BLaER1 (cell line): Measurements from ENCODE around the gene SVIL.
"Not testable (repeated sequence)": the region's sequence is repeated elsewhere in the genome, so short reads cannot be mapped to it uniquely, and the experiment has no call there.

Source experiments
- H3K27ac ChIP-seq: shearing (Covaris generic); formaldehyde crosslinking; 2 replicates; pipeline ENCODE4 v1.8.1; 2022
- H3K27me3 ChIP-seq: shearing (Covaris generic); formaldehyde crosslinking; 2 replicates; pipeline ENCODE4 v1.8.1; 2022
- H3K36me3 ChIP-seq: shearing (Covaris generic); formaldehyde crosslinking; 2 replicates; pipeline ENCODE4 v1.8.1; 2022
- H3K4me1 ChIP-seq: shearing (Covaris generic); formaldehyde crosslinking; 2 replicates; pipeline ENCODE4 v1.8.1; 2022
- H3K4me2 ChIP-seq: shearing (Covaris generic); formaldehyde crosslinking; 2 replicates; pipeline ENCODE4 v1.8.1; 2022
- H3K4me3 ChIP-seq: shearing (Covaris generic); formaldehyde crosslinking; 2 replicates; pipeline ENCODE4 v1.8.1; 2022
- H3K9ac ChIP-seq: shearing (Covaris generic); formaldehyde crosslinking; 2 replicates; pipeline ENCODE4 v1.8.1; 2022
- H3K9me3 ChIP-seq: shearing (Covaris generic); formaldehyde crosslinking; 2 replicates; pipeline ENCODE4 v1.8.1; 2022
- H4K20me1 ChIP-seq: shearing (Covaris generic); formaldehyde crosslinking; 2 replicates; pipeline ENCODE4 v1.8.1; 2022
- Cebpa-rat ChIP-seq: shearing (Covaris generic); IDR thresholded peaks from 2 replicates; pipeline ENCODE4 v1.8.1; 2022

The SVIL gene

DNA sequence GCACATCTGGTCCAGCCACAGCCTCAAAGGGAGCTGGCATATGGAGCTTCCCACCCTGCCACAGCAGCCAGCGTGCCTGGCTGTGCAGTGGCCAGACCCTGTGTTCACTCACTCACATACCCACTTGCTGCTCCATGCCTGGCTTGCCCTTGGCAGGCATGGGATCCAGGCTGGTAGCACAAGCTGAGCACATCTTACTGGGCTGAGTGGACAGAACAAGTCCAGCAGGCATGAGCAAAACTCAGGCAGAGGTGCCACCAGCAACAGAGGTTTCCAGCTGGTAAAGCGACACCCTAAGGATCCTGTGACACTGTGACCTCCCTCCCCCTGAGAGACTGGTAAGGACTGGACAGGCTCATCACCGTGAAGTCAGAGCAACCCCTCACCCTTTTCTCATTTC, 25.1 kb downstream of the SVIL start:
- H3K9me3 ChIP-seq: peaks cover 53% of the 10 kb centered on the region
- H3K4me1 ChIP-seq: peaks cover 3% of the 10 kb centered on the region; the same call in 1 of the 2 replicates
- TF ChIP-seq Cebpa-rat: no peak
- no peaks in the 10 kb centered on the region for H4K20me1 ChIP-seq
- no peak overlapping the region for H3K27ac ChIP-seq
- H3K4me3 ChIP-seq: no peak overlapping the region
- H3K9ac ChIP-seq: no peak overlapping the region
- H3K27me3 ChIP-seq: no peaks in the 10 kb centered on the region
- H3K36me3 ChIP-seq: peaks cover 31% of the 10 kb centered on the region
- no peak overlapping the region for H3K4me2 ChIP-seq

DNA sequence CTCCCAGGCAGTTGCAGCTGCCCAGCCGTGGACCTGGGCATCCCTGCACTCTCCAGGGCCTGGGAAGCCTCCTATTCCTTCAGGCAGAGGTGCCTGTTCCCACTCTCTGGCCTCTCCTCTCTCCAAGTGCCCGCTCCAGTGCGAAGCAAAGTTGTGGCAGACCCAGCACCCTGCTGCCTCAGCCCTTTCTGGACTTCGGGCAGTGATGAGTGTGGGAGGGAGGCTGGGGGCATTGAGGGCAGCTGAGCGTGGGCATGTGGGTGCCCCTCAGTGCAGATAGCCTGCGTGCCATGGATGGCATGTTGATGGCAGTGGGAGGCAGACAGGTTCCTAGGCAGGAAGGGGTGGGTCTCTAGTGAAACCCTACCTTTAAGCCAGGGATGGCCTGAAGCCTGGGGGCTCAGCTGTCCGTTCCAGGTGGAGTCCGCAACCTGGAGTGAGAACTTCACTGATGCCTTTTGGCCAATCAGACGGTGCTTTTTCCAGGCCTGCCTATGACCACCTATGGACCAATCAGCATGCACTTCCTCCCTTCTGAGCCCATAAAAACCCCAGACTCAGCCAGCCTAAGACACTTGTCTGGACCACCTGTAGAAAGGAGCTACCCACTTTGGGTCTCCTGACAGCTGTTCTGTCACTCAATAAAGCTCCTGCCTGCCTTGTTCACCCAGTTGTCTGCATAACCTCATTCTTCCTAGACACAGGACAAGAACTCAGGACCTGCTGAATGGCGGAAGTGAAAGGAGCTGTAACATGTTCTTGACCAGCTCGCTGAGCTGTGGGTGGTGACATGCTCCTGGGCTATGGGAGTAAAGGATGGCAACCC, 26.1 kb downstream of the SVIL start:
- no peak for TF ChIP-seq Cebpa-rat
- Histone ChIP-seq H3K36me3 (peaks cover 31% of the 10 kb centered on the region), H3K4me2 (no peak overlapping the region), H4K20me1 (no peaks in the 10 kb centered on the region), H3K9ac (no peak overlapping the region), H3K27ac (no peak overlapping the region), H3K4me3 (no peak overlapping the region), H3K9me3 (peaks cover 53% of the 10 kb centered on the region), H3K27me3 (no peaks in the 10 kb centered on the region), H3K4me1 (peaks cover 6% of the 10 kb centered on the region)

DNA sequence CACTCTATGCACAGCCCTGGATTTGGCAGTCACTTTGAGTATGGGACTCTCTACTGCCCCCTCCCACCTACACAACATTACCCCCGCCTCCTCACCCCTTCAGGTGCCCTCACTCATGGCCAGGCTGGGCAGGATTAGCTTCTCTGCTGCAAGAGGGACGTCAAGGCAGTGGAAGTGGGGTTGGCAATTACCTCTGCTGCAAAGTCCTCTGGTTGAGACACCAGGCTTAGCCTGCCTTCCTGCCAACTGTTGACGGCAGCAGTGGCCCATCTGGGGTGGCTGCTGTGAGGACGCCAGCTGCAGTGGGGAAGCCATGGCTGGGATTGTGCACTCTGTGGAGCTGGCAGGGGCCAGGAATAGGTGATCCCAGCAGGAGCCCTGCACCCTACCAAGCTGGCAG, 26.7 kb downstream of the SVIL start:
- H4K20me1 ChIP-seq: no peaks in the 10 kb centered on the region
- no peaks in the 10 kb centered on the region for H3K27me3 ChIP-seq
- H3K27ac ChIP-seq: no peak overlapping the region
- H3K9me3 ChIP-seq: peaks cover 49% of the 10 kb centered on the region
- H3K36me3 ChIP-seq: peaks cover 31% of the 10 kb centered on the region
- peaks cover 12% of the 10 kb centered on the region for H3K4me1 ChIP-seq
- H3K9ac ChIP-seq: no peak overlapping the region
- H3K4me3 ChIP-seq: no peak overlapping the region
- no peak overlapping the region for H3K4me2 ChIP-seq
- TF ChIP-seq Cebpa-rat: no peak

GRCh38 chr10:29607576-29607975, 27.2 kb downstream of the SVIL start:
- TF ChIP-seq Cebpa-rat: no peak
- Histone ChIP-seq H3K9me3 (peaks cover 46% of the 10 kb centered on the region), H4K20me1 (no peaks in the 10 kb centered on the region), H3K4me1 (peaks cover 17% of the 10 kb centered on the region), H3K9ac (no peak overlapping the region), H3K4me2 (no peak overlapping the region), H3K4me3 (no peak overlapping the region), H3K36me3 (peaks cover 31% of the 10 kb centered on the region), H3K27ac (no peak overlapping the region), H3K27me3 (no peaks in the 10 kb centered on the region)

GRCh38 chr10:29606693-29607092, 28.1 kb downstream of the SVIL start:
- Histone ChIP-seq H3K4me1 (peaks cover 20% of the 10 kb centered on the region), H3K36me3 (peaks cover 24% of the 10 kb centered on the region), H3K9me3 (peaks cover 37% of the 10 kb centered on the region)
- H3K27me3 ChIP-seq, H3K9ac ChIP-seq, H3K4me3 ChIP-seq, H4K20me1 ChIP-seq, H3K4me2 ChIP-seq, H3K27ac ChIP-seq: not testable (repeated sequence)

- H3K9me3 ChIP-seq: peaks cover 14% of the 10 kb centered on the region
- H3K4me1 ChIP-seq: peaks cover 26% of the 10 kb centered on the region
- no peak overlapping the region for H3K4me2 ChIP-seq
- no peak for TF ChIP-seq Cebpa-rat
- no peak overlapping the region for H3K4me3 ChIP-seq
- H3K27ac ChIP-seq: no peak overlapping the region
- no peak overlapping the region for H3K9ac ChIP-seq
- H3K27me3 ChIP-seq: no peaks in the 10 kb centered on the region
- peaks cover 14% of the 10 kb centered on the region for H3K36me3 ChIP-seq
- H4K20me1 ChIP-seq: no peaks in the 10 kb centered on the region
Measured at GRCh38 chr10:29604291-29604825, 30.4 kb downstream of the SVIL start.

DNA sequence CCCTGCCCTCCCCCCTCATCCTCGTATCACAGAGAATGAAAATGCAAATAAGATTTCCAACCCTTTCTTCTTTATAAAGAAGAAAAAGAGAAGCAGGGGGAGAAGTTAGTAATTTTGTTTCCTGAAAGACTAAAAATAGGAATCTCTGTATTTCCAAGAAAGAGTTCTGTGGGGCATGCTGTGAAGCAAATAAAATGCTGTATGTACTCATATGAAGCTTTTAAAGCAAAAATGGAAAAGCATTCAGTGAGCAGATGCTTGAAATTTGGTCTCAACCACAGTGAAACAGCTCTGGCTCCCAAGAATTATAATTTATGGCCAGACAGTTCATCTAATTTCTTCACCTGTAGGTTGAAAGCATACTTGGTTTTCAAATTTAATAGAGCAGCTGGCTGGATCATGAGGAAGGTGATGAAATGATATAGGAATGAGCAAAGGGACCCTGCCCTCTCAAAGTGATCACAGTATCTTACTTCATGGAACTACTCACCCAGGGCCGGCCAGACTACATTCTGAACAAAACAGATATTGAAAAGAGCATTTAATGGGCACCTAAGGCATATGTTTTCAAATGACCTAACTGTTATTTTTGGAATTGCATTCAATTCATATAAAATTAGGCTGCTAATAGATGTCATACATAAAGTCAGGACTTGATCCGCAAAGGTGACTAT, 31.4 kb downstream of the SVIL start:
- H3K9me3 ChIP-seq: peaks cover 4% of the 10 kb centered on the region

DNA sequence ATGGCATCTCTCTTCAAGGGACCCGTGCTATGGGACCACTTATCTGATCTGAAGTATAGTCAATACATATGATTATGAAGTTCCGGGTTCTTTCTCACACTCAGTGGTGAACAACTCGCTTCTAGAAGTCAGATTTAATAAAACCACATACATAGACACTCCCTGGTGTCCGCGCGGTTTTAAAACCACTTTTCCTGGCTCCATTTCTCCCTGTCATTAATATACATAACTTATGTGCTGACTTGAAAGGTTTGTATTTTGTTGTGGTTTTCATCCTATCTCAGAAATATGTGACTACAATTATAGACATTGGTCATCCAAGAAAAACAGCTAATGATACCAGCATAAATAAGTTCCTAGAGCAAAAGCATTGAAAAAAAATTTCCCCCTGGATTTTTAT, 34.0 kb downstream of the SVIL start:
- no peak for TF ChIP-seq Cebpa-rat
- no peak overlapping the region for H3K27ac ChIP-seq
- H3K4me2 ChIP-seq: no peak overlapping the region
- H4K20me1 ChIP-seq: no peaks in the 10 kb centered on the region
- no peak overlapping the region for H3K4me3 ChIP-seq
- H3K36me3 ChIP-seq: no peaks in the 10 kb centered on the region; the same call in 1 of the 2 replicates
- H3K27me3 ChIP-seq: no peaks in the 10 kb centered on the region
- H3K9ac ChIP-seq: no peak overlapping the region
- peaks cover 30% of the 10 kb centered on the region for H3K4me1 ChIP-seq
- no peaks in the 10 kb centered on the region for H3K9me3 ChIP-seq

More for the DNA sequence above, 31.4 kb downstream of the SVIL start:
- Histone ChIP-seq H3K4me2 (peak overlapping the region; percentile 40), H3K27me3 (no peaks in the 10 kb centered on the region), H3K4me3 (no peak overlapping the region), H3K4me1 (peaks cover 28% of the 10 kb centered on the region), H3K27ac (no peak overlapping the region), H4K20me1 (no peaks in the 10 kb centered on the region), H3K9ac (no peak overlapping the region; the same call in 1 of the 2 replicates), H3K36me3 (peaks cover 4% of the 10 kb centered on the region; the same call in 1 of the 2 replicates)
- TF ChIP-seq Cebpa-rat: no peak

DNA sequence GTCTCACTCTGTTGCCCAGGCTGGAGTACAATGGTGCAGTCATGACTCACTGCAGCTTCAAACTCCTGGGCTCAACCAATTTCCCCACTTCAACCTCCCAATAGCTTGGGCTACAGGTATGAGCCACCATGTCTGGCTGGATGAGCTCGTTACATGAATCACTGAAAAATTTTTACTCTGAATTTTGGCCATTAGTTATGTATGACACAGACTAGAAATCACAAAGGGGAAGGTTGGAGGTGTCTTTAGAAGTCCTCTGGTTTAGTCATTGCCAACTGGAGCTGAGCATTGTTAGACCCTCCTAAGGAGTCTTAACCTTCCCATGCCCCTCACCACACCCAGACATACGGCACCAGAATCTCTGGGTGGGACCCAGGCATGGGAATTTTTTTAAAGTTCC, 34.7 kb downstream of the SVIL start:
- Histone ChIP-seq H3K4me3 (no peak overlapping the region), H3K9me3 (no peaks in the 10 kb centered on the region), H3K9ac (no peak overlapping the region), H3K27ac (no peak overlapping the region), H3K27me3 (no peaks in the 10 kb centered on the region), H3K4me1 (peaks cover 30% of the 10 kb centered on the region), H4K20me1 (no peaks in the 10 kb centered on the region), H3K36me3 (no peaks in the 10 kb centered on the region; the same call in 1 of the 2 replicates), H3K4me2 (peak overlapping the region; percentile 11; the same call in 1 of the 2 replicates)
- TF ChIP-seq Cebpa-rat: no peak

- Histone ChIP-seq H3K9me3 (no peaks in the 10 kb centered on the region), H3K9ac (no peak overlapping the region), H3K4me2 (no peak overlapping the region), H4K20me1 (no peaks in the 10 kb centered on the region), H3K4me3 (no peak overlapping the region), H3K27me3 (no peaks in the 10 kb centered on the region), H3K27ac (no peak overlapping the region), H3K36me3 (no peaks in the 10 kb centered on the region; the same call in 1 of the 2 replicates), H3K4me1 (peaks cover 30% of the 10 kb centered on the region)
- TF ChIP-seq Cebpa-rat: no peak
Measured at GRCh38 chr10:29598851-29599311, 35.9 kb downstream of the SVIL start.
